LNCaP clone FGC (cell line): ENCODE data around the gene FIBP.

Experiments
- DNase-seq: peaks from one replicate; pipeline ENCODE4 v3.0.0-alpha.2; 2011; ENCODE audit warnings: low read depth
- H3K4me3 ChIP-seq: 2 replicates; pipeline ENCODE4 v1.5.1; 2011; ENCODE audit warnings: mild to moderate bottlenecking, low read depth, low read length, control low read depth
- TF ChIP-seq, protein P1 (sequence below): IDR thresholded peaks from 2 replicates; pipeline ENCODE4 v1.5.1; 2012; ENCODE audit warnings: mild to moderate bottlenecking; ENCODE audit not compliant: control insufficient read depth, insufficient read depth; ENCODE audit errors: extremely low read depth

FIBP gene

DNA sequence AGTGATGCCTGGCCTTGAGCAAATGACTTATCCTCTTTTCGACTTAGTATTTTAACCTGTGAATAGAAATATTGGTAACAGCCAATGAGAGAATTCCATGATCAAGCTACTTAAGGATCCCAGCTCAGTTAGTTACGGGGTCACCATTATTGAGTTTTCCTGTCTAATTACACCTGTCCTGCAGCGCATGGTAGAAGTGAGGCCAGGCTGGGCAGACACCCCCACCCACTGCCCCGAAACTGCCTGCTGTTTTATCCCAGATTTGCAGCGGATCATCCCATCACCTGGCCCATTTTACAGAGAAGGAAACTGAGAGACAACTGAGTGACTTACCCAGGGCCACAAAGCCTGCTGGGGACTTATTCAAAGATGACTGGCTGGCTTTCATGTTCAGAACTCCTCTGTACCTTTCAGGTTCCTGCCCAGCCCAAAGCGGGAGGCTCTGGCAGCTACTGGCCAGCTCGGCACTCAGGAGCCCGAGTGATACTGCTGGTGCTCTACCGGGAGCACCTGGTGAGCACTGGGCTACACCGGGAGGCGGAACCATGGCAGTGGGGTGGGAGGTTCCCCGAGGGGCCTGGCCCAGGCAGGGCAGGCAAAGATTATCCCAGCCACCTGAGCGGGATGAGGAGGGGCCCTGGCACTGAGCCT, 26.6 kb downstream of the FIBP start:
- TF ChIP-seq, protein P1, sequence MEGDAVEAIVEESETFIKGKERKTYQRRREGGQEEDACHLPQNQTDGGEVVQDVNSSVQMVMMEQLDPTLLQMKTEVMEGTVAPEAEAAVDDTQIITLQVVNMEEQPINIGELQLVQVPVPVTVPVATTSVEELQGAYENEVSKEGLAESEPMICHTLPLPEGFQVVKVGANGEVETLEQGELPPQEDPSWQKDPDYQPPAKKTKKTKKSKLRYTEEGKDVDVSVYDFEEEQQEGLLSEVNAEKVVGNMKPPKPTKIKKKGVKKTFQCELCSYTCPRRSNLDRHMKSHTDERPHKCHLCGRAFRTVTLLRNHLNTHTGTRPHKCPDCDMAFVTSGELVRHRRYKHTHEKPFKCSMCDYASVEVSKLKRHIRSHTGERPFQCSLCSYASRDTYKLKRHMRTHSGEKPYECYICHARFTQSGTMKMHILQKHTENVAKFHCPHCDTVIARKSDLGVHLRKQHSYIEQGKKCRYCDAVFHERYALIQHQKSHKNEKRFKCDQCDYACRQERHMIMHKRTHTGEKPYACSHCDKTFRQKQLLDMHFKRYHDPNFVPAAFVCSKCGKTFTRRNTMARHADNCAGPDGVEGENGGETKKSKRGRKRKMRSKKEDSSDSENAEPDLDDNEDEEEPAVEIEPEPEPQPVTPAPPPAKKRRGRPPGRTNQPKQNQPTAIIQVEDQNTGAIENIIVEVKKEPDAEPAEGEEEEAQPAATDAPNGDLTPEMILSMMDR, result no peak
- no peak for DNase-seq
- peak overlapping the region; percentile 93 for H3K4me3 ChIP-seq

DNA sequence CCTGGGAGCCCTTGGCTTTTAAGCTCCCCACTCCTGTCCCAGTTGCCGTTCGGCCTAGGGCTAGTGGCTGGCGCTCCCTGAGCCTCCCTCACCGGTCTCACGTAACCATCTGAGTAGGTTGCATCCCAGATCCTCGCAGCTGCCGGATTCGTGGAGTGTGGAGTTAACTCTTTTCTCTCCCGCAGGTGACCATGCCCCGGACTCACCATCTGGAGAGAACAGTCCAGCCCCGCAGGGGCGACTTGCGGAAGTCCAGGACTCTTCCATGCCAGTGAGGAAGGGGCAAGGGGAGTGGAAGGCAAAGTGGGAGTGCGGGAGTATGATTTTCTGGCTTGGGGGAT, 27.1 kb downstream of the FIBP start:
- TF ChIP-seq, protein P1, result no peak
- DNase-seq, result no peak
- peak overlapping the region; percentile 93 for H3K4me3 ChIP-seq

DNA sequence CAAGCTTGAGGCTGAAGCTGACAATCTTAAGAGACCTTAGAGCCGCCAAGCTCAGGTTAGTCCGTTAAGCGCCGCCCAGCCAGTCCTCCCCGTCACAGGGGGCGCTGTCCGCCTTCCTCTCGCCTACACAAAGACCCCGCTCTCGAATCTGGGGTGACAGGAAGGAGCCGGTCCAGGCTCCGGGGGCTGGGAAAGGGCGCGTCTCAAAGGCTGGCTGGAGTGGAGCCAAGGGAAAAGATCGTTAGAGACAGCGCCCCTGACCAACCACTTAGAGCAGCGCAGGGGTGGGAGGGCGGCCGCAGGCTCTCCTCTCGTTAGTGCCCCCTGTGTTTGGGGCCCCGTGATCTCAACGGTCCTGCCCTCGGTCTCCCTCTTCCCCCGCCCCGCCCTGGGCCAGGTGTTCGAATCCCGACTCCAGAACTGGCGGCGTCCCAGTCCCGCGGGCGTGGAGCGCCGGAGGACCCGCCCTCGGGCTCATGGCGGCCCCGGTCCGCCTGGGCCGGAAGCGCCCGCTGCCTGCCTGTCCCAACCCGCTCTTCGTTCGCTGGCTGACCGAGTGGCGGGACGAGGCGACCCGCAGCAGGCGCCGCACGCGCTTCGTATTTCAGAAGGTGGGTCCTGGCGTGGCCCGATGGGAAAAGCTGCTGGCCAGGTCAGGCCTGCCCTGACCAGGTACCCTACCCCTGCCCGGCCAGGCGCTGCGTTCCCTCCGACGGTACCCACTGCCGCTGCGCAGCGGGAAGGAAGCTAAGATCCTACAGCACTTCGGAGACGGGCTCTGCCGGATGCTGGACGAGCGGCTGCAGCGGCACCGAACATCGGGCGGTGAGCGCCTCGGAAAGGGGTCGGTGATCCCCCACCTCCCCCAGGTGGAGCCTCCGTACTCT, 27.8 kb downstream of the FIBP start, which contains the start of gene MUS81:
MUS81 (plus strand) TSS at position 156 of the 887 bp plus-strand sequence; CDS start at position 477, 321 bp downstream.
- peak within 1 kb of the TSS; percentile 93 for H3K4me3 ChIP-seq
- TF ChIP-seq, protein P1, result peak; percentile 83
- DNase-seq, result peak; percentile 90

DNA sequence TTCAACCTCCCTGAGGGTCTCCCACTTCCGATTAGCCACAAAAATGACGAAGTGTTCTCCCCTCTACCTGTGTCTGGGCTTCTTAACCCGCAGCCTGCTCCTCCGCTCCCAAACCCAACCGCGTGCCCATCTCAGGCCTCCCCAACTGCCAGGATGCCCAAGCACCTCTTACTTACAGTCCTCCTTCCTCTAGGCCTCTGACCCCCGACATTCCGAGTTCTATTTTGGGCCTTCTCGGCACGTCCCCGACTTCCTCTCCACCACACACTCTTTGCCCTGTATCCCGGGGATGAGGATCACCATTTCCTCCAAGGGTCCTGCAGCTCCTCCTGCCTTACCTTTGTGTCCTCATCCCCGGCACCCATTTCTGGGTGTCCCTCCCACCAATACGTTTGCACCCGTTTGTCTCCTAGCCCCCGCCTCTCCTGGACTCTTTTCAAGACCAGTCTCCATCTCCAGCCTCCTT, 28.4 kb downstream of the FIBP start:
- H3K4me3 ChIP-seq, result peak overlapping the region; percentile 93
- TF ChIP-seq, protein P1, result no peak
- DNase-seq, result no peak

DNA sequence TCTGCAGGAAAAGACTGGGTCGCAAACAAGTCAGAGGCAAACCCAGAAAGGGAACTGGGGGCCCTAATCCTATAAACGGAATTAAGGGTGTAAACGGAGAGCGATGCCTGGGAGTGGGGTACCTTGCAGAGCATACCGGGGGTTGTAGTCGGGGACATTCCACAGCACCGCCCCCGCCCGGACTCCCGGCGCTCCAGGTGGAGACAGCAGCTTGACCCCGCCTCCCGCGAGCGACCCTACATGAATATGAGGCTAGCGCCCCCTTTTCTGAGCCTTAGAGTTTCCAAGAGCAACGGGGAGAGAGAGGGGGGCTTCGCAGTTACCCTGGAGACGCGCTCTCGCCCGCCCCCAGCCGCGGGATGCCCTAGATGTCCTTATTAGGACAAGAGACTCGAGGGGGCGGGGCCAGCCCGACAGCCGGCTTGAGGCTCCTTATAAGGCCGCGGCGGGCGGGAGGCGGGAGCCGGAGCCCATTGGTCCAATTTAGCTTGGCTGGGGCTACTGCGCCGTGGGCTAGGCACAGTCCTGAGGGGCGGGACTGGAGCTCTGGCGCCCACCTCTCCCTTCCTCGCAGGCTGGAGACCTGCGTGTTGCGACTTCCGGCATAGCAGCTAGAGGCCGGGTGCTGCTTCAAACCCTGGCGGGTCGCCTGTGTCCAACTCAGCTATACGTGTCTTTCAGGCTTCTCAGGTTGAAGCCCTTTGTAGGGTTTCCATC, 29.0 kb downstream of the FIBP start:
- TF ChIP-seq, protein P1, result no peak
- DNase-seq, result peak; percentile 93
- peak overlapping the region; percentile 93 for H3K4me3 ChIP-seq

DNA sequence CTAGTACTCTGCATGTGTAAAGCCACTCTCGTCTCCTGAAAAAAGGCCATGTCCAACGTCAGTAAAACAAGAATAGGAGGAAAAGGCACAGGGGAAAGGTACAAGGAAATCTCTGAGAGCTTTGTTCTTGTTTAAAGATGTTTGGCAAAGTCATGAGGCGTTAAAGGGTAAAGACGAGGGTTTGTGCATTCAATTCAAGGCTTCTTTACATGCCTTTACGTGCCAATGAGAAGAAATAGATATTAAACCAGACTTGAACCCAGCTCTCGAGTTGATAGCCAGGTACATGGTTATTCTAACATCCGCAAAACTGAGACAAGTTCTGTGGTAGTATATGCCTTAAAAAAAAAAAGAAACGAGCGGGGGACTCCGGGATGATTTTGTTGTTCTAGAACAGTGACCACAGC, 29.6 kb downstream of the FIBP start:
- no peak for DNase-seq
- TF ChIP-seq, protein P1, result no peak
- H3K4me3 ChIP-seq, result peak overlapping the region; percentile 93
